Measurements from ENCODE around the gene SLC22A23.

Gene SLC22A23

DNA sequence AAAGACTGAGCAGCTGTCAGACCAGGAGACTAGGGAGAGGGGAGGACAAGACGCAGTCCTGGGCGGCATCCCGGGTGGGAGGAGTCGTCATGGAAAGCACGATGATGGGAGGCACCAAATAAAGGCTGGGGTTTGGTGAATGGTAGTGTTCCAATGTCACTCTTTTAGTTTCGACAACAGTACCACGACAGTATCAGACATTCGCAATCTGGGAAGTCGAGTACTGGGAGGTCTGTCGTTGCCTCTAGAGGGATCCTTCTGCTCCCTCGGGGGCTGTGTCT lies 166.0 kb downstream of the SLC22A23 start:
- Histone ChIP-seq H3K9me3 (no peaks in the 10 kb centered on the region), H3K4me1 (no peaks in the 10 kb centered on the region), H3K4me3 (no peak overlapping the region), H3K36me3 (replicated peaks) (0 out of 2 replicates have a peak, but pooled peaks cover 3% of the 10 kb centered on the region), H3K27me3 (ENCODE audit: low read depth) (no peaks in the 10 kb centered on the region)
- in situ Hi-C loops (cut with MboI; ENCODE audit: low sequenced_read_pairs), result no loop called here
- DNase-seq (ENCODE audit: low spot score in 2 of 2), result no peak

DNA sequence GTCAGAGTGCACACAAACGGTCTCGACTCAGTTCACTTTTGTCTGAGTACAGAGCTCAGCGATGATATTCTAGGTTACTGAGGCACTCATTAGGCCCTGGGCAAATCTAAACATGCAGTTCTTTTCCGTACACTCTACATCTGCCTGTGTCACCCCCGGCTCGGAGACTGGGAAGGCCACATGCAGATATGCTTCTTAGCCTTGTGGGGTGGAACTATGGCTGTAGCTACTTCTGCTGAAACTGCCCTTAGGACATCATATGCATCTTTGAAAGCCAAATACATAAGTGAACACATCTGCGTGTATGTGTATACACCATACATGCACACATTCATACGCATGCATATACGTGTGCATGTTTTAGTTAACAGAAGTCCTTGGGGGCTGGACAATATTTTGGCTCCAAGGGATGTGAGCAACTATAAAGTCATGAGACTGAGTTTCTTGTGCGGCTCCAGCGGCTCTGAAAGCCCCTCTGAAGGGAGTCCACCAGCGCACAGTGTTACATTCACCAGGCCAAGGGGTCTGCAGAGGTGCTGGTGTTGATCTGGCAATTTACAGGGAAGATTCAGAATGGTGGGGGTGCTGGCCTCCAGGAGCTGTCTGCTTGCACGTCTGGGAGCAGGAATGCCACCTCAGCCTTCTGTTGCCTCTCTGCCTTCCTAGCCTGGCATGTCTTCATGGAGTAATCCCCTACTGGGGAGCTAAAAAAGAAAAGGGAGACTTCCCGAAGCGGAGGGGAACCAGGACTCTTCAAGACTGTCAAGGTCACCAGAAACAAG lies 166.5 kb downstream of the SLC22A23 start:
- DNase-seq (ENCODE audit: low spot score in 2 of 2), result no peak
- in situ Hi-C loops (cut with MboI; ENCODE audit: low sequenced_read_pairs), result no loop called here
- Histone ChIP-seq H3K4me3 (no peak overlapping the region), H3K36me3 (replicated peaks) (0 out of 2 replicates have a peak, but pooled peaks cover 3% of the 10 kb centered on the region), H3K4me1 (no peaks in the 10 kb centered on the region), H3K9me3 (no peaks in the 10 kb centered on the region), H3K27me3 (ENCODE audit: low read depth) (no peaks in the 10 kb centered on the region)

DNA sequence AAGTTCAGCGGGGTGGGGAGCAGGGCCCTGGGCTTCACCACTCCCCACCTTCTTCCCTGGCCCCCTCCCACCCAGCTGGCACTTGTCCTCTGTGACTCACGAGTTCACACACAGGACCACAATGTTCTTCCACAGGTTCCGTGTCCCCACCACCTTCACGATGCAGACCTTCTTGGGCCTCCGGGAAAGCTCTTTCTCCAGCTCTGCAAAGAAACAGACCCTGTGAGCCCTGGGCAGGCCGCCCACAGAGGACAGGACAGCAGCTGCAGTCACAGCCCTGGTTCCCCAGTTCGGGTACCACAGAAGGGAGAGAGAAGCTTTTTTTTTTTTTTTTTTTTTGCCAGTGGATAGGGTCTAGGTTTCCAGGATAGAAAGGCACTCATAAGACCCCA lies 167.2 kb downstream of the SLC22A23 start:
- H3K4me1 ChIP-seq, result no peaks in the 10 kb centered on the region
- no peaks in the 10 kb centered on the region for H3K9me3 ChIP-seq
- no peak overlapping the region for H3K4me3 ChIP-seq
- no peak for DNase-seq (ENCODE audit: low spot score in 2 of 2)
- 0 out of 2 replicates have a peak, but pooled peaks cover 3% of the 10 kb centered on the region for H3K36me3 ChIP-seq (replicated peaks)
- in situ Hi-C loops (cut with MboI; ENCODE audit: low sequenced_read_pairs), result no loop called here
- no peaks in the 10 kb centered on the region for H3K27me3 ChIP-seq (ENCODE audit: low read depth)

DNA sequence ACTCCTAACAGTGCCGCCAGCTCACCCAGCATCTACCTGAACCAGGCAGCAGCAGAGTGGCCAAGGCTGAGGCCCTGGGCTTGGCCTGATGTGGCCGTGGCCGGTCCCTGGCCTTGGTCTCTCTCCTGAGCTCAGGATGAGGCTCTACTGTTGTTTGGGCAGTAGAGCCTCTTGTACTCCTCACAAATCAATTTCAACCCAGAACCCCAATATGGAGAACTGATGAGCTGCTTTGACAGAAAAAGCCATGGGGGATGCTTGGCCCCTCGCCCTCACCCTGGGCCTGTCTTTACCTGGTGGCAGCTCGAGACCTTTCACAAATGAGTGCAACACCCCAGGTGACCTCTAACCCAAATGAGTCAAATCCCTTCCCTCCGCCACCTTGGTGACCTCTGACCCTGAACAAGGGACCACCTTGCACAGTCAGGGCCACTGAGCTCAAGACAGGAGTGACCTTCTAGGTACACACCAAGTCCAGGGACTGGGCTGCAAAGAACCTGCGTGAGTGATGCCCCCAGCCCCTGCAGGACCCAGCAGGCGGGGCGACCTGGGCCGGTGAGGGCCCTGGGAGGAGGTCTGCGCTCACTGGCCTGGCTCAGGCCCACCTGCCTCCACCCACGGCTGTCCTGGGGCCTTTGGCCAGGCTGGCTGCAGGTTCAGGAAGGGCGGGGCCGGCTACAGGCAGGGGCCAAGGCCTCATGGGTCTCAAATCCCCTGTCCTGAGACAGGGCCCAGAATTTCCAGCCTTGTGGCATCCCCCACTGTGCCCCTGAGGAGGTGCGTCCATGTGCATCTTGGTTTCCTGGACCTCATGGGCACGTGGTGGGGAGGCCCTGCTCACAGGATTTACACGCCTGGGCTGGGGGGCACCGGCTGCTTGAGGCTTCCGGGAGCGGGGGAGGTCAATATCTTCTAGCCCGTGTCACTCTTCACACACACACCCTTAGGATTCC lies 167.9 kb downstream of the SLC22A23 start:
- no peak overlapping the region for H3K4me3 ChIP-seq
- no peaks in the 10 kb centered on the region for H3K27me3 ChIP-seq (ENCODE audit: low read depth)
- DNase-seq (ENCODE audit: low spot score in 2 of 2), result no peak
- no peaks in the 10 kb centered on the region for H3K9me3 ChIP-seq
- peaks cover 3% of the 10 kb centered on the region; the same call in 1 of the 2 replicates for H3K36me3 ChIP-seq (replicated peaks)
- in situ Hi-C loops (cut with MboI; ENCODE audit: low sequenced_read_pairs), result no loop called here
- no peaks in the 10 kb centered on the region for H3K4me1 ChIP-seq

DNA sequence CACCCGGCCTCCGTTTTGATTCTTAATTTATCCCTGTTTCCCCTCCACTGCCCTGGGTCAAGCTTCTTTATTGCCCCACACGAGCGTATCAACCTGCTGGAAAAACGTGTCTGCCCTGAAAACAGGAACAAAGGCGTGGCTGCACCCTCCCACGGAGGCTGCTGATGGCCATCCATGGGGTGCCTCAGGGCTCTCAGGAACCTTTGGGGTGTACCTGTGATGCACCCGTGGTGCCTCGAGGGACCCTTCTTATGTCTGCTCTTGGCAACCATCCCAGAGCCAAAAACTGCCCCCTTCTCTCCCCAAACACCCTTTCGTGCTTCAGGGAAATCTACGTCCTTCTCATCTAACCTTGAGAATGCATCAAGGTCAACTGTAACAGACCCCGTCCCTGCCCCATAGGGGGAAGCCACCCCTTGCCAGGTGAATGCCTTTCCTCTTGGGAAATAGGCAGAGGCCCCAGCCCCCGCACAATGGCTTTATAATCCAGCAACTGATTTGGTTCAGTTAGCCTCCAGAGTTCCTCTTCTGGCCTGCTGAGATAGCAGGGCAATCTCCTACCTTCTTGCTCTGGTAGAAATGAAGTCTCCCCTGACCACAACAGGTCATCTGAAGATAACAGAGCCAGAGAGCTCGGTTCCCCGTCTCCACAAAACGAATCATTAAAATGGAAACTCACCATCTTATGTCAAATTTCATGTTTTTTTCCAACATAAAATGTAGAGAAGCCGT lies 168.7 kb downstream of the SLC22A23 start:
- Histone ChIP-seq H3K4me1 (no peaks in the 10 kb centered on the region), H3K4me3 (no peak overlapping the region), H3K36me3 (replicated peaks) (peaks cover 3% of the 10 kb centered on the region; the same call in 1 of the 2 replicates), H3K27me3 (ENCODE audit: low read depth) (no peaks in the 10 kb centered on the region), H3K9me3 (no peaks in the 10 kb centered on the region)
- in situ Hi-C loops (cut with MboI; ENCODE audit: low sequenced_read_pairs), result no loop called here
- DNase-seq (ENCODE audit: low spot score in 2 of 2), result no peak

DNA sequence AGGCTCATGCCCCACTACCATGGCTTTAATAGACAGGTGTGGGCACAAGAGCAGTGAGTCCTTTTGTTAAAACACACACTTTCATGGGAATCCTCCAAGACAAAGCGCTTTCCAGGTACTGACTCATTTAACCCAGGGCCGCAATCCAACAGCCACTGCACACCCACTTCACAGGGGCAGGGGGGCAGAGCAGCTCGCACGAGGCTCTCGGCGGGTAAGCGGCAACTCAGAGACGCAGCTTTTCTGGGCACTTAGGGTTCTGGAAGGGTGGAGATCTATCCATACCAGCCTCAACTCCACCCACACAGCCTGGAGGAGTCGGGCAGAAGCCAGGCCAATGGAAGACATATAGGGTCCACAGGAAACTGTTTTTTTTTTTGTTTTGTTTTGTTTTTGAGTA lies 169.5 kb downstream of the SLC22A23 start:
- no peak overlapping the region for H3K4me3 ChIP-seq
- no peaks in the 10 kb centered on the region for H3K27me3 ChIP-seq (ENCODE audit: low read depth)
- H3K9me3 ChIP-seq, result no peaks in the 10 kb centered on the region
- no peaks in the 10 kb centered on the region for H3K4me1 ChIP-seq
- H3K36me3 ChIP-seq (replicated peaks), result peaks cover 3% of the 10 kb centered on the region; the same call in 1 of the 2 replicates
- DNase-seq (ENCODE audit: low spot score in 2 of 2), result no peak
- in situ Hi-C loops (cut with MboI; ENCODE audit: low sequenced_read_pairs), result no loop called here

GRCh38 chr6:3286641-3287171 lies 170.1 kb downstream of the SLC22A23 start:
- no peak for DNase-seq (ENCODE audit: low spot score in 2 of 2)
- in situ Hi-C loops (cut with MboI; ENCODE audit: low sequenced_read_pairs), result no loop called here
- Histone ChIP-seq H3K4me1 (no peaks in the 10 kb centered on the region), H3K4me3 (no peak overlapping the region), H3K36me3 (replicated peaks) (peaks cover 3% of the 10 kb centered on the region; the same call in 1 of the 2 replicates), H3K27me3 (ENCODE audit: low read depth) (no peaks in the 10 kb centered on the region), H3K9me3 (no peaks in the 10 kb centered on the region)

DNA sequence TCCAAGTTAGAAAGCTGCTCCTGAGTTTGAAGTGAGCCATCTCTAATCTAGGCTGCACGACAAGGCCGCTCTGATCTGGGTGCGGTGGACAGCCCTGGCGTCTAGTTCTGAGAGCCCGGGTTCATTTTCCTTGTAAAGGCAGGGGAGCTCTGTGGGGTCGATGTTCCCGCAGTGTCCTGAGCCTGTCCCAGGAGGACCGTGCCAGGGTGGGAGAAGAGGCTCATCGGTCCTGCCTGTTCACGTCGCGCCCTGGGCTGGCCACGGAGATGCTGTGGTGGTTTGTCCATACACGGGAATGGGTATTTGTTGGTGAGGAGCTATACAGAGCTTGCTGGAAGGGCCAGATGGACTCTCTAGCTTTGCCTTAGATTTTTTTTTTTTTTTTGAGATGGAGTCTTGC lies 171.1 kb downstream of the SLC22A23 start:
- Histone ChIP-seq H3K36me3 (replicated peaks) (peaks cover 2% of the 10 kb centered on the region; the same call in 1 of the 2 replicates), H3K4me1 (no peaks in the 10 kb centered on the region), H3K4me3 (no peak overlapping the region), H3K27me3 (ENCODE audit: low read depth) (no peaks in the 10 kb centered on the region), H3K9me3 (no peaks in the 10 kb centered on the region)
- in situ Hi-C loops (cut with MboI; ENCODE audit: low sequenced_read_pairs), result no loop called here
- DNase-seq (ENCODE audit: low spot score in 2 of 2), result no peak

DNA sequence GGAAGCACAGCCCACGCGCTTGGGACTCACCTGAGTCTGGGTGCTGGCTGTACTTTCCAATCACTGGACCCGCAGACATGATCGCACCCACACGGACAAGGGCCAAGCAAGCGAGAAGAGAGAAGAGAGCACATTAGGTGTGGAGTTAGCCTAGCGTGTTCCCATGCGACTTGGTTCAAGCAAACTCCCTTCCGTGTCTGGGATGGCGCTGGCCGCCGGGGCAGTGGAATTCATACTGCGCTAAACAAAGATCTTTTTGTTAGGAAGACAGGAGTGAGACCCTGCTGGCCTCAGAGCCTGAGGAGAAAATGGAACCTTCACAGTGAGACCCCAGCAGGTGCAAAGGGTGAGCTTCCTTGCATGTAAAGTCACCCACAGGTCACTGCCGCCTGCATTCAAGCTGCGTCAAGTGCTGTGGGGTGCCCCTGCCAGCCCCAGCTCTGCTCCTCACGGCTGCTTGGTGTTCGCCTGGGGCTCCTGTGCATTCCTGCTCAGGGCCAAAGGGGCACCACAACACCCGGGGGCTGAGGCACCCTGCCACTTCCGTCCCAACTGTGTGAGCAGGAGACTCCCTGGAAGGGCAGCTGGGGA lies 171.7 kb downstream of the SLC22A23 start:
- no peak for DNase-seq (ENCODE audit: low spot score in 2 of 2)
- Histone ChIP-seq H3K27me3 (ENCODE audit: low read depth) (no peaks in the 10 kb centered on the region), H3K36me3 (replicated peaks) (no peaks in the 10 kb centered on the region; the same call in 1 of the 2 replicates), H3K4me3 (no peak overlapping the region), H3K4me1 (no peaks in the 10 kb centered on the region), H3K9me3 (no peaks in the 10 kb centered on the region)
- in situ Hi-C loops (cut with MboI; ENCODE audit: low sequenced_read_pairs), result no loop called here

DNA sequence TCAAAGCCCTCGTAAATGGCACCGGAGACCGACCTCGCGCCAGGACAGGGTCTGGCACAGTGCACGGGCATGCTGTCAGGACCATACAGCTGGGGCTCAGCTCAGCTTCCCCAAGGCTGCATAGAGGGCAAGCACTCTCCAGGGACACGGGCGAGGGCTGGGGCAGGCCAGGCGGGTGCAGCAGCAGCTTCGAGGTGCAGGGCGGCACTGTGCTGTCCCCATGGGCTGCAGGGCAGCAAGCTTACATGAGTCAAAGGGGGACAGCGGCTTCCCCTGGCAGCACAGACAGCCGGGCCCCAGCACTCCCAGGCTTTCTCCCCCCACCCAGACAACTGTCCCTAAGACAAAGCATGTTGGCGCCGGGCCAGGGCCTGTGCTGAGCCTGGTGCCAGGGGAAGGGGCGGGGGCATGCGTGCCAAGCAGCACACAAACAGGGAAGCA lies 172.4 kb downstream of the SLC22A23 start:
- H3K4me1 ChIP-seq, result no peaks in the 10 kb centered on the region
- no peak overlapping the region for H3K4me3 ChIP-seq

DNA sequence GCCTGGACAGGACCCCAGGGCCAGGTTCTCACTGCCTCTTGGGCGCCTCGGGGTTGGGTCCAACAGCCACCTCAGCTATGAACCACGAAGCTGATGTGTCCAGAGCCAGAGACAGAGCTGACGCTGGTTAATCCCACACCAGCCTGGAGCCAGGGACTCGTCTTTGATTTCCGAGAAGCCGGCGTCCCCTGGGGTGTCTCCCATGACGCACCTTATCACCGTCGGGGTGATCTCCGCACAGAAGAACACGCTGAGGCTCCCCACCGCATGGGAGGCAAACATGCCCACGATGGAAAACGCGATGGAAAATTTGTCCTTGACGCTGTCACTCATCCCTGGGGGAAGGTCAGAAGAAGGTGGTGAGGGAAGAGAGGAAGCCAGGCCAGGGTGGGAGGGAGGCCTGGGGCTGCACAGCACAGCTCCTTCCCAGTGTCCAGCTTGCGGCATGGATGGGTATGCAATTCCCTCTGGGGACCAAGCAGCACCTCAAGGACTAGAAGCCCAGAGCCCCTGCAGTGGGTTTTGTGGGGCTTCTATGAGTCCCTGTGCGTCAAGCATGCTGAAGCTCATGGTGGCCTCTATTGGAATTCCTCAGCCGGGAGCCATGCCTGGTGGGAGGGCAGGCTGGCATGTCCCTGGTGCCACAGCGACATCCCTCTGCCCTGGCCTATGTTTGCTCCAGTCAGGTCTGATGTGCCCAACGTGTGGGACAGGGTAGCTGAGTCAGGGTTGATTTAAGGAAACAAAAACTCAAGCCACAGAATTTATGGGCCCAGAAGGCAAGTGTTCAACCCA lies 173.0 kb downstream of the SLC22A23 start:
- Histone ChIP-seq H3K4me3 (no peak overlapping the region), H3K36me3 (replicated peaks) (no peaks in the 10 kb centered on the region; the same call in 1 of the 2 replicates)

More for the DNA sequence above, 172.4 kb downstream of the SLC22A23 start:
- in situ Hi-C loops (cut with MboI; ENCODE audit: low sequenced_read_pairs), result no loop called here
- Histone ChIP-seq H3K9me3 (no peaks in the 10 kb centered on the region), H3K27me3 (ENCODE audit: low read depth) (no peaks in the 10 kb centered on the region), H3K36me3 (replicated peaks) (no peaks in the 10 kb centered on the region; the same call in 1 of the 2 replicates)
- DNase-seq (ENCODE audit: low spot score in 2 of 2), result no peak

GRCh38 chr6:3283241-3283640 lies 173.6 kb downstream of the SLC22A23 start:
- Histone ChIP-seq H3K9me3 (no peaks in the 10 kb centered on the region), H3K4me3 (no peak overlapping the region), H3K4me1 (no peaks in the 10 kb centered on the region), H3K36me3 (replicated peaks) (no peaks in the 10 kb centered on the region; the same call in 1 of the 2 replicates), H3K27me3 (ENCODE audit: low read depth) (no peaks in the 10 kb centered on the region)
- DNase-seq (ENCODE audit: low spot score in 2 of 2), result no peak
- in situ Hi-C loops (cut with MboI; ENCODE audit: low sequenced_read_pairs), result no loop called here

More for the DNA sequence above, 173.0 kb downstream of the SLC22A23 start:
- DNase-seq (ENCODE audit: low spot score in 2 of 2), result no peak
- Histone ChIP-seq H3K4me1 (no peaks in the 10 kb centered on the region), H3K27me3 (ENCODE audit: low read depth) (no peaks in the 10 kb centered on the region), H3K9me3 (no peaks in the 10 kb centered on the region)
- in situ Hi-C loops (cut with MboI; ENCODE audit: low sequenced_read_pairs), result no loop called here
